GM23338 (cell line): Measurements from ENCODE around the gene ZNF555. TPM values are rescaled to one million over a fixed set of nuclear protein-coding genes. Genes with fewer than 3 reads are reported as not detected.

Experiments
- ATAC-seq: fragments of 200-7000 bp; cut with Tn5 transposase; 3 replicates; pipeline ENCODE4 v1.9.1; 2020
- DNase-seq: peaks from one replicate; pipeline ENCODE4 v3.0.0-alpha.2; 2015; ENCODE audit warnings: low spot score
- H2AFZ ChIP-seq: fragments of 200-600 bp; sonication (generic); 2 replicates; pipeline ENCODE4 v1.8.0; 2016; ENCODE audit warnings: antibody characterized with exemption, mild to moderate bottlenecking, moderate library complexity
- H3F3A ChIP-seq: fragments of 200-600 bp; sonication (generic); replicated peaks from 2 replicates; pipeline ENCODE4 v1.8.0; 2017; ENCODE audit warnings: antibody characterized with exemption, mixed run types, low read depth
- H3K27ac ChIP-seq: fragments of 200-600 bp; sonication (generic); 2 replicates; pipeline ENCODE4 v1.6.1; 2016; ENCODE audit warnings: low read depth
- H3K27me3 ChIP-seq: fragments of 200-600 bp; sonication (generic); 2 replicates; pipeline ENCODE4 v1.8.0; 2016; ENCODE audit warnings: mild to moderate bottlenecking, mixed run types, moderate library complexity; ENCODE audit not compliant: insufficient read depth
- H3K36me3 ChIP-seq: fragments of 200-600 bp; sonication (generic); 2 replicates; pipeline ENCODE4 v1.8.0; 2016; ENCODE audit warnings: mild to moderate bottlenecking; ENCODE audit not compliant: insufficient read depth
- H3K4me1 ChIP-seq: fragments of 200-600 bp; sonication (generic); 2 replicates; pipeline ENCODE4 v1.8.0; 2016; ENCODE audit warnings: mild to moderate bottlenecking, moderate library complexity; ENCODE audit not compliant: insufficient read depth
- H3K4me2 ChIP-seq: fragments of 200-600 bp; sonication (generic); 2 replicates; pipeline ENCODE4 v1.7.1; 2017; ENCODE audit warnings: mixed run types
- H3K4me3 ChIP-seq: fragments of 200-600 bp; sonication (generic); 2 replicates; pipeline ENCODE4 v1.6.1; 2016; ENCODE audit warnings: mixed run types
- H3K79me2 ChIP-seq: fragments of 200-600 bp; sonication (generic); replicated peaks from 2 replicates; pipeline ENCODE4 v1.8.0; 2017; ENCODE audit warnings: mild to moderate bottlenecking; ENCODE audit not compliant: insufficient read depth
- H3K9me2 ChIP-seq: fragments of 200-600 bp; sonication (generic); 2 replicates; pipeline ENCODE4 v1.8.0; 2017; ENCODE audit not compliant: insufficient read depth
- H4K20me1 ChIP-seq: fragments of 200-600 bp; sonication (generic); replicated peaks from 2 replicates; pipeline ENCODE4 v1.8.0; 2017; ENCODE audit warnings: mild to moderate bottlenecking; ENCODE audit not compliant: insufficient read depth
- H3K27ac Mint-ChIP-seq: 2 replicates; pipeline ENCODE4 v1.8.0; 2020; ENCODE audit warnings: inconsistent platforms, mild to moderate bottlenecking, moderate library complexity, mixed read lengths
- H3K27me3 Mint-ChIP-seq: 3 replicates; pipeline ENCODE4 v1.8.0; 2022; ENCODE audit warnings: low read depth, mild to moderate bottlenecking, moderate library complexity, mixed read lengths, inconsistent platforms; ENCODE audit not compliant: insufficient read depth, poor library complexity
- H3K36me3 Mint-ChIP-seq: 3 replicates; pipeline ENCODE4 v1.8.0; 2021; ENCODE audit warnings: low read depth, mild to moderate bottlenecking, inconsistent platforms, moderate library complexity, mixed read lengths
- H3K4me1 Mint-ChIP-seq: 3 replicates; pipeline ENCODE4 v1.8.0; 2020; ENCODE audit warnings: mild to moderate bottlenecking, inconsistent platforms, mixed read lengths
- H3K4me3 Mint-ChIP-seq: 3 replicates; pipeline ENCODE4 v1.8.0; 2021; ENCODE audit warnings: moderate library complexity, mild to moderate bottlenecking, inconsistent platforms, mixed read lengths
- H3K9me3 Mint-ChIP-seq: 3 replicates; pipeline ENCODE4 v1.8.0; 2020; ENCODE audit warnings: moderate library complexity, mild to moderate bottlenecking, inconsistent platforms, mixed read lengths
- CREB1 ChIP-seq: fragments of 250-450 bp; sonication (Bioruptor Pico); IDR thresholded peaks from 2 replicates; pipeline ENCODE4 v1.5.0; 2020; ENCODE audit warnings: low read depth, mild to moderate bottlenecking, moderate library complexity
- EZH2 ChIP-seq: fragments of 200-600 bp; sonication (generic); IDR thresholded peaks from one replicate; pipeline ENCODE4 v1.8.0; 2017; ENCODE audit warnings: antibody characterized with exemption, mild to moderate bottlenecking, low read depth; ENCODE audit not compliant: unreplicated experiment
- EZH2phosphoT487 ChIP-seq: fragments of 200-600 bp; sonication (generic); IDR thresholded peaks from one replicate; pipeline ENCODE4 v1.8.1; 2018; ENCODE audit warnings: antibody characterized with exemption; ENCODE audit not compliant: unreplicated experiment
- JUNB ChIP-seq: IDR thresholded peaks from one replicate; pipeline ENCODE4 v1.6.1; 2016; ENCODE audit warnings: antibody characterized with exemption; ENCODE audit not compliant: unreplicated experiment
- NANOG ChIP-seq: IDR thresholded peaks from 2 replicates; pipeline ENCODE4 v1.6.1; 2016; ENCODE audit warnings: antibody characterized with exemption, borderline replicate concordance
- POLR2AphosphoS5 ChIP-seq: IDR thresholded peaks from 2 replicates; pipeline ENCODE4 v1.6.1; 2016; ENCODE audit warnings: antibody characterized with exemption, low read depth
- STAT1 ChIP-seq: IDR thresholded peaks from one replicate; pipeline ENCODE4 v1.6.1; 2016; ENCODE audit warnings: antibody characterized with exemption; ENCODE audit not compliant: unreplicated experiment
- ZNF114 ChIP-seq: fragments of 250-450 bp; sonication (Bioruptor Pico); IDR thresholded peaks from 2 replicates; pipeline ENCODE4 v1.5.0; 2020; ENCODE audit warnings: mild to moderate bottlenecking, moderate library complexity
- ZNF331 ChIP-seq: fragments of 250-450 bp; sonication (Bioruptor Pico); IDR thresholded peaks from 2 replicates; pipeline ENCODE4 v1.5.0; 2020; ENCODE audit warnings: low read depth, mild to moderate bottlenecking, moderate library complexity
- polyA plus RNA-seq: library from polyadenylated mRNA; unstranded; fragments of >200 nt; fragmentation: Nextera tagmentation; extraction: Ambion mirVana; gene quantifications from 2 replicates; pipeline ENCODE4 v1.2.1, GENCODE V29; 2016
- total RNA-seq: library from RNA; depleted of rRNA; stranded (reverse); fragments of >200 nt; shearing (Covaris generic); gene quantifications from 2 replicates; pipeline ENCODE4 v1.2.3, GENCODE V29; 2014
- TF ChIP-seq, protein P1 (sequence below): IDR thresholded peaks from 2 replicates; pipeline ENCODE4 v1.6.1; 2016; ENCODE audit warnings: antibody characterized with exemption
- TF ChIP-seq, protein P2 (sequence below), 2 experiments: fragments of 200-600 bp in 1 of 2; sonication (generic) in 1 of 2; conservative IDR thresholded peaks; 2 replicates each; pipeline versions ENCODE4 v1.5.1 to v1.6.1; 2016 to 2017; ENCODE audit warnings: antibody characterized with exemption in 2 of 2, low read depth in 2 of 2, mild to moderate bottlenecking in 2 of 2, moderate library complexity in 1 of 2
- TF ChIP-seq, protein P3 (sequence below): fragments of 250-450 bp; sonication (Bioruptor Pico); IDR thresholded peaks from 2 replicates; pipeline ENCODE4 v1.5.0; 2020; ENCODE audit warnings: mild to moderate bottlenecking, moderate library complexity
- TF ChIP-seq, protein P4 (sequence below): IDR thresholded peaks from one replicate; pipeline ENCODE4 v1.6.1; 2018; ENCODE audit warnings: antibody characterized with exemption; ENCODE audit not compliant: unreplicated experiment

ZNF555 gene
- total and polyA plus RNA-seq, 2 experiments from 2014 or later: 3.5 to 7.5 TPM

DNA sequence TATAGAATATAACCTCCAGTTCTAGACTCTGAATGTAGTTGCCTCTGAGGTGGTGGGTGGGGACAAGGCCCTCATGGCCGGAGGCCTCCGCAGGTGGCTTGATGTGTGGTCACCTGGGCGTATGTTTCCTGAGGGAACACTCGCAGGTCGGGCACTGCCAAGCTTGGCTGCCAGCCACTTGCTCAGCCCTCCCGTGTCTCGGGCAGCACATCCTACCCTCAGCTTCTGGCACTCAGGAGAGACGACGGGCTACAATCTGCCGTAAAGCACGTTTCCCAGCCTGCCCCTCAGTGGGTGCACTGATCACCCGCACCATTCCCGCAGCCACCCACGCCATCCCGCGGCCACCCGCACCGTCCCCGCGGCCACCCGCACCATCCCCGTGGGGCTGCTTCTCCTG lies 40.8 kb upstream of the ZNF555 start:
- peaks cover 12% of the 10 kb centered on the region; the same call in 1 of the 2 replicates for H4K20me1 ChIP-seq
- TF ChIP-seq, protein P1, sequence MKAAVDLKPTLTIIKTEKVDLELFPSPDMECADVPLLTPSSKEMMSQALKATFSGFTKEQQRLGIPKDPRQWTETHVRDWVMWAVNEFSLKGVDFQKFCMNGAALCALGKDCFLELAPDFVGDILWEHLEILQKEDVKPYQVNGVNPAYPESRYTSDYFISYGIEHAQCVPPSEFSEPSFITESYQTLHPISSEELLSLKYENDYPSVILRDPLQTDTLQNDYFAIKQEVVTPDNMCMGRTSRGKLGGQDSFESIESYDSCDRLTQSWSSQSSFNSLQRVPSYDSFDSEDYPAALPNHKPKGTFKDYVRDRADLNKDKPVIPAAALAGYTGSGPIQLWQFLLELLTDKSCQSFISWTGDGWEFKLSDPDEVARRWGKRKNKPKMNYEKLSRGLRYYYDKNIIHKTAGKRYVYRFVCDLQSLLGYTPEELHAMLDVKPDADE: no peak
- TF ChIP-seq POLR2AphosphoS5 (no peak), EZH2phosphoT487 (no peak), EZH2 (no peak), ZNF331 (CRISPR knock-in tag) (no peak), NANOG (no peak), ZNF114 (CRISPR knock-in tag) (no peak), CREB1 (CRISPR knock-in tag) (no peak), STAT1 (no peak), JUNB (no peak)
- TF ChIP-seq, protein P2, sequence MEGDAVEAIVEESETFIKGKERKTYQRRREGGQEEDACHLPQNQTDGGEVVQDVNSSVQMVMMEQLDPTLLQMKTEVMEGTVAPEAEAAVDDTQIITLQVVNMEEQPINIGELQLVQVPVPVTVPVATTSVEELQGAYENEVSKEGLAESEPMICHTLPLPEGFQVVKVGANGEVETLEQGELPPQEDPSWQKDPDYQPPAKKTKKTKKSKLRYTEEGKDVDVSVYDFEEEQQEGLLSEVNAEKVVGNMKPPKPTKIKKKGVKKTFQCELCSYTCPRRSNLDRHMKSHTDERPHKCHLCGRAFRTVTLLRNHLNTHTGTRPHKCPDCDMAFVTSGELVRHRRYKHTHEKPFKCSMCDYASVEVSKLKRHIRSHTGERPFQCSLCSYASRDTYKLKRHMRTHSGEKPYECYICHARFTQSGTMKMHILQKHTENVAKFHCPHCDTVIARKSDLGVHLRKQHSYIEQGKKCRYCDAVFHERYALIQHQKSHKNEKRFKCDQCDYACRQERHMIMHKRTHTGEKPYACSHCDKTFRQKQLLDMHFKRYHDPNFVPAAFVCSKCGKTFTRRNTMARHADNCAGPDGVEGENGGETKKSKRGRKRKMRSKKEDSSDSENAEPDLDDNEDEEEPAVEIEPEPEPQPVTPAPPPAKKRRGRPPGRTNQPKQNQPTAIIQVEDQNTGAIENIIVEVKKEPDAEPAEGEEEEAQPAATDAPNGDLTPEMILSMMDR (conservative IDR thresholded peaks at IDR 0.05; ENCODE audit: low read depth in 2 of 2): no peak
- TF ChIP-seq, protein P3, sequence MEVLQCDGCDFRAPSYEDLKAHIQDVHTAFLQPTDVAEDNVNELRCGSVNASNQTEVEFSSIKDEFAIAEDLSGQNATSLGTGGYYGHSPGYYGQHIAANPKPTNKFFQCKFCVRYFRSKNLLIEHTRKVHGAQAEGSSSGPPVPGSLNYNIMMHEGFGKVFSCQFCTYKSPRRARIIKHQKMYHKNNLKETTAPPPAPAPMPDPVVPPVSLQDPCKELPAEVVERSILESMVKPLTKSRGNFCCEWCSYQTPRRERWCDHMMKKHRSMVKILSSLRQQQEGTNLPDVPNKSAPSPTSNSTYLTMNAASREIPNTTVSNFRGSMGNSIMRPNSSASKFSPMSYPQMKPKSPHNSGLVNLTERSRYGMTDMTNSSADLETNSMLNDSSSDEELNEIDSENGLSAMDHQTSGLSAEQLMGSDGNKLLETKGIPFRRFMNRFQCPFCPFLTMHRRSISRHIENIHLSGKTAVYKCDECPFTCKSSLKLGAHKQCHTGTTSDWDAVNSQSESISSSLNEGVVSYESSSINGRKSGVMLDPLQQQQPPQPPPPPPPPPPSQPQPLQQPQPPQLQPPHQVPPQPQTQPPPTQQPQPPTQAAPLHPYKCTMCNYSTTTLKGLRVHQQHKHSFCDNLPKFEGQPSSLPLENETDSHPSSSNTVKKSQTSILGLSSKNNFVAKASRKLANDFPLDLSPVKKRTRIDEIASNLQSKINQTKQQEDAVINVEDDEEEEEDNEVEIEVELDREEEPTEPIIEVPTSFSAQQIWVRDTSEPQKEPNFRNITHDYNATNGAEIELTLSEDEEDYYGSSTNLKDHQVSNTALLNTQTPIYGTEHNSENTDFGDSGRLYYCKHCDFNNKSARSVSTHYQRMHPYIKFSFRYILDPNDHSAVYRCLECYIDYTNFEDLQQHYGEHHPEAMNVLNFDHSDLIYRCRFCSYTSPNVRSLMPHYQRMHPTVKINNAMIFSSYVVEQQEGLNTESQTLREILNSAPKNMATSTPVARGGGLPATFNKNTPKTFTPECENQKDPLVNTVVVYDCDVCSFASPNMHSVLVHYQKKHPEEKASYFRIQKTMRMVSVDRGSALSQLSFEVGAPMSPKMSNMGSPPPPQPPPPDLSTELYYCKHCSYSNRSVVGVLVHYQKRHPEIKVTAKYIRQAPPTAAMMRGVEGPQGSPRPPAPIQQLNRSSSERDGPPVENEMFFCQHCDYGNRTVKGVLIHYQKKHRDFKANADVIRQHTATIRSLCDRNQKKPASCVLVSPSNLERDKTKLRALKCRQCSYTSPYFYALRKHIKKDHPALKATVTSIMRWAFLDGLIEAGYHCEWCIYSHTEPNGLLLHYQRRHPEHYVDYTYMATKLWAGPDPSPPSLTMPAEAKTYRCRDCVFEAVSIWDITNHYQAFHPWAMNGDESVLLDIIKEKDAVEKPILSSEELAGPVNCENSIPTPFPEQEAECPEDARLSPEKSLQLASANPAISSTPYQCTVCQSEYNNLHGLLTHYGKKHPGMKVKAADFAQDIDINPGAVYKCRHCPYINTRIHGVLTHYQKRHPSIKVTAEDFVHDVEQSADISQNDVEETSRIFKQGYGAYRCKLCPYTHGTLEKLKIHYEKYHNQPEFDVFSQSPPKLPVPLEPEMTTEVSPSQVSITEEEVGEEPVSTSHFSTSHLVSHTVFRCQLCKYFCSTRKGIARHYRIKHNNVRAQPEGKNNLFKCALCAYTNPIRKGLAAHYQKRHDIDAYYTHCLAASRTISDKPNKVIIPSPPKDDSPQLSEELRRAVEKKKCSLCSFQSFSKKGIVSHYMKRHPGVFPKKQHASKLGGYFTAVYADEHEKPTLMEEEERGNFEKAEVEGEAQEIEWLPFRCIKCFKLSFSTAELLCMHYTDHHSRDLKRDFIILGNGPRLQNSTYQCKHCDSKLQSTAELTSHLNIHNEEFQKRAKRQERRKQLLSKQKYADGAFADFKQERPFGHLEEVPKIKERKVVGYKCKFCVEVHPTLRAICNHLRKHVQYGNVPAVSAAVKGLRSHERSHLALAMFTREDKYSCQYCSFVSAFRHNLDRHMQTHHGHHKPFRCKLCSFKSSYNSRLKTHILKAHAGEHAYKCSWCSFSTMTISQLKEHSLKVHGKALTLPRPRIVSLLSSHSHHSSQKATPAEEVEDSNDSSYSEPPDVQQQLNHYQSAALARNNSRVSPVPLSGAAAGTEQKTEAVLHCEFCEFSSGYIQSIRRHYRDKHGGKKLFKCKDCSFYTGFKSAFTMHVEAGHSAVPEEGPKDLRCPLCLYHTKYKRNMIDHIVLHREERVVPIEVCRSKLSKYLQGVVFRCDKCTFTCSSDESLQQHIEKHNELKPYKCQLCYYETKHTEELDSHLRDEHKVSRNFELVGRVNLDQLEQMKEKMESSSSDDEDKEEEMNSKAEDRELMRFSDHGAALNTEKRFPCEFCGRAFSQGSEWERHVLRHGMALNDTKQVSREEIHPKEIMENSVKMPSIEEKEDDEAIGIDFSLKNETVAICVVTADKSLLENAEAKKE (CRISPR knock-in tag): no peak
- TF ChIP-seq, protein P4, sequence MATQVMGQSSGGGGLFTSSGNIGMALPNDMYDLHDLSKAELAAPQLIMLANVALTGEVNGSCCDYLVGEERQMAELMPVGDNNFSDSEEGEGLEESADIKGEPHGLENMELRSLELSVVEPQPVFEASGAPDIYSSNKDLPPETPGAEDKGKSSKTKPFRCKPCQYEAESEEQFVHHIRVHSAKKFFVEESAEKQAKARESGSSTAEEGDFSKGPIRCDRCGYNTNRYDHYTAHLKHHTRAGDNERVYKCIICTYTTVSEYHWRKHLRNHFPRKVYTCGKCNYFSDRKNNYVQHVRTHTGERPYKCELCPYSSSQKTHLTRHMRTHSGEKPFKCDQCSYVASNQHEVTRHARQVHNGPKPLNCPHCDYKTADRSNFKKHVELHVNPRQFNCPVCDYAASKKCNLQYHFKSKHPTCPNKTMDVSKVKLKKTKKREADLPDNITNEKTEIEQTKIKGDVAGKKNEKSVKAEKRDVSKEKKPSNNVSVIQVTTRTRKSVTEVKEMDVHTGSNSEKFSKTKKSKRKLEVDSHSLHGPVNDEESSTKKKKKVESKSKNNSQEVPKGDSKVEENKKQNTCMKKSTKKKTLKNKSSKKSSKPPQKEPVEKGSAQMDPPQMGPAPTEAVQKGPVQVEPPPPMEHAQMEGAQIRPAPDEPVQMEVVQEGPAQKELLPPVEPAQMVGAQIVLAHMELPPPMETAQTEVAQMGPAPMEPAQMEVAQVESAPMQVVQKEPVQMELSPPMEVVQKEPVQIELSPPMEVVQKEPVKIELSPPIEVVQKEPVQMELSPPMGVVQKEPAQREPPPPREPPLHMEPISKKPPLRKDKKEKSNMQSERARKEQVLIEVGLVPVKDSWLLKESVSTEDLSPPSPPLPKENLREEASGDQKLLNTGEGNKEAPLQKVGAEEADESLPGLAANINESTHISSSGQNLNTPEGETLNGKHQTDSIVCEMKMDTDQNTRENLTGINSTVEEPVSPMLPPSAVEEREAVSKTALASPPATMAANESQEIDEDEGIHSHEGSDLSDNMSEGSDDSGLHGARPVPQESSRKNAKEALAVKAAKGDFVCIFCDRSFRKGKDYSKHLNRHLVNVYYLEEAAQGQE: no peak
- H3F3A ChIP-seq: no peaks in the 10 kb centered on the region
- no peaks in the 10 kb centered on the region for H3K4me1 ChIP-seq
- no peak overlapping the region for H3K4me2 ChIP-seq
- no peak overlapping the region for H3K4me3 ChIP-seq
- H3K27ac ChIP-seq: no peak overlapping the region
- Mint-ChIP-seq H3K4me3 (no peak overlapping the region), H3K36me3 (peaks cover 68% of the 10 kb centered on the region), H3K27me3 (peaks cover 13% of the 10 kb centered on the region), H3K27ac (no peak overlapping the region), H3K9me3 (no peaks in the 10 kb centered on the region), H3K4me1 (peaks cover 6% of the 10 kb centered on the region; the same call in 1 of the 3 replicates)
- H3K9me2 ChIP-seq: no peaks in the 10 kb centered on the region
- no peak for ATAC-seq
- no peak for DNase-seq
- no peaks in the 10 kb centered on the region for H3K27me3 ChIP-seq
- H3K36me3 ChIP-seq: peaks cover 2% of the 10 kb centered on the region
- no peak overlapping the region for H2AFZ ChIP-seq
- peaks cover 7% of the 10 kb centered on the region for H3K79me2 ChIP-seq
